Mononuclear cell (primary cell): ENCODE results near the gene PALLD. TPM values are rescaled to one million over a fixed set of nuclear protein-coding genes. Genes with fewer than 3 reads are reported as not detected.

Experiments used
- H3K27me3 ChIP-seq: 2 replicates; pipeline ENCODE4 v1.6.0; 2011; ENCODE audit warnings: low read length, control low read depth; ENCODE audit not compliant: insufficient read depth
- H3K4me1 ChIP-seq: 2 replicates; pipeline ENCODE4 v1.5.1; 2011; ENCODE audit warnings: mild to moderate bottlenecking, low read length, control low read depth; ENCODE audit not compliant: insufficient read depth
- H3K4me3 ChIP-seq: 2 replicates; pipeline ENCODE4 v1.5.1; 2011; ENCODE audit warnings: mild to moderate bottlenecking, low read length, moderate library complexity
- H3K9me3 ChIP-seq: 2 replicates; pipeline ENCODE4 v1.5.1; 2011; ENCODE audit warnings: low read depth, mild to moderate bottlenecking, control low read depth, low read length
- total RNA-seq: library from RNA; depleted of rRNA; stranded (reverse); fragments of >200 nt; gene quantifications from one replicate; pipeline ENCODE4 v1.2.3, GENCODE V29; 2012

Gene PALLD
- total RNA-seq, 1 donor, result 1.8 TPM

DNA sequence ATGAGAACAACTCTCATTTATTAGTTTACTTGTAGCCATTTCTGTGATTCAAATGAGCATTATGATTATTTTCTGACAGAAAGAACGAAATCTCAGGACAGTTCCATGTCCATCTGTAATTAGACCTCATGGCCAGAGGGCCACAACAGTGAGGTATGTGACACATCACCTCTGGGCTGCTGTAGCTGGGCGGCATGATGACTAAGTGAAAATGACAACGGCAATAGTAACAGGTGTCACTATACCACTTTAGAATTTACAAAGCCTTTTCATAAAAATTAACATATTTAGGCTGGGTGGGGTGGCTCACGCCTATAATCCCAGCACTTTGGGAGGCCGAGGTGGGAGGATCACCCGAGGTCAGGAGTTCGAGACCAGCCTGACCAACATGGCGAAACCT is 260.6 kb downstream of the PALLD start:
- H3K9me3 ChIP-seq, result no peaks in the 10 kb centered on the region
- H3K27me3 ChIP-seq, result no peaks in the 10 kb centered on the region
- H3K4me1 ChIP-seq, result peaks cover 13% of the 10 kb centered on the region
- H3K4me3 ChIP-seq, result no peak overlapping the region

- Histone ChIP-seq H3K27me3 (no peaks in the 10 kb centered on the region), H3K4me1 (peaks cover 13% of the 10 kb centered on the region)
These were observed 261.6 kb downstream of the PALLD start for GRCh38 chr4:168758351-168758876.

GRCh38 chr4:168759321-168759720 is 262.5 kb downstream of the PALLD start:
- Histone ChIP-seq H3K27me3 (no peaks in the 10 kb centered on the region), H3K4me1 (peaks cover 13% of the 10 kb centered on the region), H3K9me3 (no peaks in the 10 kb centered on the region), H3K4me3 (no peak overlapping the region)

More at GRCh38 chr4:168758351-168758876, 261.6 kb downstream of the PALLD start:
- Histone ChIP-seq H3K4me3 (no peak overlapping the region), H3K9me3 (no peaks in the 10 kb centered on the region)

- H3K4me3 ChIP-seq, result no peak overlapping the region
- H3K27me3 ChIP-seq, result no peaks in the 10 kb centered on the region
- H3K9me3 ChIP-seq, result no peaks in the 10 kb centered on the region
- peaks cover 13% of the 10 kb centered on the region for H3K4me1 ChIP-seq
These were observed 263.2 kb downstream of the PALLD start for GRCh38 chr4:168759959-168760527.

DNA sequence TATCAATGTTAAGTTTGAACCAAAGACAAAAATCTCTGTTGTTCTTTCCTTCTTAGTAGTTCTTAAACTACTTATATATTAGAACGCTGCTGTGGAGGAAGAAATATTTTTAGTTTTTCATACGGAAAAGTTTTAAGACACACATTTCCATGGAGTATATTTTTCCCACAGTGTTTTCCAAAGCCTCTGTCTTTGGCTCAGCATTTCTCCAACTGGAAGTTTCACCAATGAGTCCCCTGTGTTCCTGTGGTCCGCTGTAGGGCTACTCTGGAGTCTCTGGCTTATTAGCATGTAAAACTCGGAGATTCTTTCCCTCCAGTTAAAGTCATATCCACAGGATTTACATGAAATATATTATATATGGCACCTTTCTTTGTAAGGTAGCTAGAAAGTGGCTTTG is 264.2 kb downstream of the PALLD start:
- Histone ChIP-seq H3K9me3 (no peaks in the 10 kb centered on the region), H3K4me1 (peaks cover 13% of the 10 kb centered on the region), H3K4me3 (no peak overlapping the region), H3K27me3 (no peaks in the 10 kb centered on the region)

GRCh38 chr4:168765322-168765721 is 268.5 kb downstream of the PALLD start:
- no peaks in the 10 kb centered on the region for H3K9me3 ChIP-seq
- no peak overlapping the region for H3K4me3 ChIP-seq
- H3K27me3 ChIP-seq, result no peaks in the 10 kb centered on the region
- peaks cover 1% of the 10 kb centered on the region for H3K4me1 ChIP-seq

GRCh38 chr4:168765726-168766125 is 268.9 kb downstream of the PALLD start:
- Histone ChIP-seq H3K4me3 (no peak overlapping the region), H3K4me1 (no peaks in the 10 kb centered on the region), H3K9me3 (no peaks in the 10 kb centered on the region), H3K27me3 (no peaks in the 10 kb centered on the region)

GRCh38 chr4:168766604-168767316 is 269.9 kb downstream of the PALLD start:
- no peak overlapping the region for H3K4me3 ChIP-seq
- H3K9me3 ChIP-seq, result no peaks in the 10 kb centered on the region
- H3K27me3 ChIP-seq, result no peaks in the 10 kb centered on the region
- H3K4me1 ChIP-seq, result no peaks in the 10 kb centered on the region

GRCh38 chr4:168769416-168769815 is 272.6 kb downstream of the PALLD start:
- Histone ChIP-seq H3K4me3 (no peak overlapping the region), H3K9me3 (no peaks in the 10 kb centered on the region), H3K4me1 (no peaks in the 10 kb centered on the region), H3K27me3 (no peaks in the 10 kb centered on the region)

GRCh38 chr4:168769837-168770236 is 273.0 kb downstream of the PALLD start:
- H3K4me1 ChIP-seq, result no peaks in the 10 kb centered on the region
- no peaks in the 10 kb centered on the region for H3K27me3 ChIP-seq
- H3K4me3 ChIP-seq, result no peak overlapping the region
- no peaks in the 10 kb centered on the region for H3K9me3 ChIP-seq

DNA sequence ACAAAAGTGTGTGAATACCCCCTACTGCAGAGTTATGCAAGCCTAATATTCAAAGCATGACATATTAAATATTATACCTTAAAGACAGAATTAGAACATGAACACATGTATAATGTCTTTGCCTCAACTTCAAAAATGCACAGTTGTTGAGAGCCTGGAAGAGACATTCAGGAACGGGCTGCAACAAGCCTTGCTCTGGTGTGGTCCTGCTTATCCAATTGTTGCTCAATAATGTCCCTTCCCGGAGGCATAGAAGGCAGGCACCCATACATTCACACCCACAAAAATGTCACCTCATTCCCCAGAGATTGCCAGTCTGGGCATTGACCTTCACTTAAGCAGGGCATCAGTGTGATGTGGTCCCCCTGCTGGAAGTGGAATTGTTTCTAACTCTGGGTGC is 274.4 kb downstream of the PALLD start:
- Histone ChIP-seq H3K4me3 (no peak overlapping the region), H3K9me3 (peaks cover 7% of the 10 kb centered on the region), H3K4me1 (no peaks in the 10 kb centered on the region), H3K27me3 (no peaks in the 10 kb centered on the region)

DNA sequence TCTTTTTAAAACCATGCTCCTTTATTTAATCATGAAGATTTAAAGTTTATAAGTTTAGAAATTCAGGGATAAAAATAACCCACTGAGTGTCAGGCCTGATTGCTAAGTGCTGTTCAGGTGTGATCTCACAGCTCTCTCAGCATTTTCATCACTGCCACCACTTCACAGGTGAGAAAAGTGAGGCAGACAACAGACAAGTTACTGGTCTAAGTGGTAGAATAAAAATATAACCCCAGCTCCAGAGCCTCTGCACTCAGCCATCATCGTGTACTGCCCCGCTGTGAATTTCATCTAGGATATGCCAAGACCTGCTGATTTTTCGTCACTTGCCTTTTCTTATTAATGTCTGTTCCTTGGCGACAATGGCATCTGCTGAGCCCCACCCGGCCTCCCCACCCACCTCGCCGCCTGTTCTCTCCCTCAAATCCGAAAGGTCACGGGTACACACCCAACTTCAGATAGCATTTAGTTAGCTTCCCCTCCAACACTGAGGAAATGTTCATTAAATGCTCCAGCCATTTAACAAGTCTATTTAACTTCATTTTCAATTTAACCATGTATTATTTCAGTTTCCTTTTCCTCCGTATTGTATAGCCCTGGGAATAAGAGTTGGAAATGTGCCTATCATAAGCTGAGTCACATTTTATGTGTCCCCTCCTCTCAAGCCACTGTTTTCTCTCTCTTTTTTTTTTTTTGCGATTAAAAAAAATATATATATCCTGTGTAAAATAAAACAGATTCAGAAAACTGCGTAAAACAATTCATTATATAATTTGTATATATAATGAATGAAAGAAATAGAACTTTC is 276.7 kb downstream of the PALLD start:
- peaks cover 13% of the 10 kb centered on the region for H3K9me3 ChIP-seq
- H3K4me1 ChIP-seq, result no peaks in the 10 kb centered on the region
- H3K27me3 ChIP-seq, result no peaks in the 10 kb centered on the region
- no peak overlapping the region for H3K4me3 ChIP-seq

DNA sequence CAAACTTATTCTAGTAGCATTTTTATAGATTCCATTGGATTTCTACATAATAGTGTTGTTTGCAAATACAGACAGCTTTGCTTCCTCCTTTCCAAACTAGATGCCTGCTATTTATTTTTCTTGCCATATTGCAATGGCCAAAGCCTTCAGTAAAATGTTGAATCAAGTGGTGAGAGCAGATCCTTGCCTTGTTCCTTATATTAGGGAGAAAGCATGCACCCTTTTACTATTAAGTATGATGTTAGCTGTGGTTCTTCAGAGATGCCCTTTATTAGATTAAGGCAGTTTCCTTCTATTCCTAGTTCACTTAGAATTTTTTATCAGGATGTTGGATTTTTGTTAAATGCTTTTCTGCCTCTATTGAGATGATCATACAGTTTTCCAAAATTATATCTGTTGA is 279.5 kb downstream of the PALLD start:
- H3K4me1 ChIP-seq, result no peaks in the 10 kb centered on the region
- H3K27me3 ChIP-seq, result no peaks in the 10 kb centered on the region
- H3K9me3 ChIP-seq, result peaks cover 13% of the 10 kb centered on the region
- no peak overlapping the region for H3K4me3 ChIP-seq

DNA sequence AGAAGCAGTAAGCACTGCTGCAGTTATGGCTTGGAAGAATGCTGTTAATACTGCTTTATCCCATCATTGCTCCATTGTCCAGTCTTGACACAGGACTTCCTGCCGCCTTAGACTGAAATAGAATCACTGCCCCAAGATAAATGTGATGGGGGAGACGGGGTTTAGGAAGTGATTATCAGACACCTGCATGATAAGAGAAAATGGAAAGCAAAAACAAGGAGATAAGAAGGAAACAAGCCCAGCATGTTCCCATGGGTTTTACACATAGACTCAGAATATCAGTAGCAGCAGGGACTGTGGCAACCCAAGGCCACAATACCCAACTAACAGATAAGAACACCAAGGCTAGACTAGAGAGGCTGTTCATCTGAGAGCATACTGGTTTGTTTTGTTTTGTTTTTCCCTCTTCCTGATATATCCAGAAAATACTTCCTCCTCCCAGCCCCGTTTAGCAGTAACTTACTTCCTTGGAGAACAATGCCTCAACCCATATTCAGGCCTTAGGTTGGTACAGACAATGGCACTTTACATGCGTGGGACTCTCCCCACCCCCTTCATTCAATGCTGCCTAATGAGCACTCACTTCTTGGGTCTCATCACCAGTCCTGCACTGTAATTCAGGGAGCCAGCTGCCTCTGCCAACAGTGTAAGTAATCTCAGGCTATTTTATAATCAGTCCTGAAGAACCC is 280.6 kb downstream of the PALLD start:
- no peak overlapping the region for H3K4me3 ChIP-seq
- H3K9me3 ChIP-seq, result peaks cover 13% of the 10 kb centered on the region
- H3K4me1 ChIP-seq, result no peaks in the 10 kb centered on the region
- no peaks in the 10 kb centered on the region for H3K27me3 ChIP-seq

DNA sequence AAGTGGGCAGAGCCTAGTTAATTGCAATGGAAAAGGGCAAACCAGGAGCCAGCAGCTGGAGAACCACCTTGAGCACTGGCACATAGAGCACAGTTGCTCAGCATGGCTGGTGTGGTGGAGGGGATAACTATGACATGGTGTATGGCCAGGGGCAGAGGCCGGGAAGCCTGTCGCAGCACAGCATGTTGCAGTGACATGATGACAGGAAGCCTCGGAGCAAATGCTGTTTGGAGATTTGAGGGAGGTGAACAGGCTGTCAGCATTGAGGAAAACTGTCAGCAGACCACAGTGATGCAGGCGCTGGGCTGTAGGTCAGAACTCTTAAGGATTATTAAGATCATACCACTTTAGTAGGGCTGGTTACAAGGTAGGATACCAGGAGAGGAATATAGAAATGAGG is 284.5 kb downstream of the PALLD start:
- Histone ChIP-seq H3K4me1 (no peaks in the 10 kb centered on the region), H3K4me3 (no peak overlapping the region), H3K9me3 (peaks cover 5% of the 10 kb centered on the region), H3K27me3 (no peaks in the 10 kb centered on the region)
